Endodermal cell (in vitro differentiated cells): ENCODE measurements around the gene AIP. TPM values are rescaled to one million over a fixed set of nuclear protein-coding genes. Genes with fewer than 3 reads are reported as not detected.

Source experiments
- DNase-seq: peaks from one replicate; pipeline ENCODE4 v3.0.0-alpha.2; 2017
- H3K27ac ChIP-seq: 2 replicates; pipeline ENCODE4 v1.5.1; 2013; ENCODE audit warnings: mild to moderate bottlenecking, low read depth, low read length, moderate library complexity
- H3K27me3 ChIP-seq: 2 replicates; pipeline ENCODE4 v1.6.1; 2013; ENCODE audit warnings: mild to moderate bottlenecking, low read length, moderate library complexity; ENCODE audit not compliant: insufficient read depth, control insufficient read depth, poor library complexity, severe bottlenecking
- H3K36me3 ChIP-seq: 2 replicates; pipeline ENCODE4 v1.7.0; 2013; ENCODE audit warnings: mild to moderate bottlenecking, low read length, moderate library complexity; ENCODE audit not compliant: control insufficient read depth, insufficient read depth
- H3K4me1 ChIP-seq: one replicate; pipeline ENCODE4 v1.7.0; 2013; ENCODE audit warnings: low read length; ENCODE audit not compliant: control insufficient read depth, insufficient read depth
- H3K4me3 ChIP-seq: 2 replicates; pipeline ENCODE4 v1.5.1; 2013; ENCODE audit warnings: mild to moderate bottlenecking, low read length, moderate library complexity
- H3K9ac ChIP-seq: 2 replicates; pipeline ENCODE4 v1.6.1; 2013; ENCODE audit warnings: mild to moderate bottlenecking, low read length, moderate library complexity; ENCODE audit not compliant: poor library complexity, severe bottlenecking; ENCODE audit errors: extremely low read depth
- H3K9me3 ChIP-seq: 2 replicates; pipeline ENCODE4 v1.6.1; 2013; ENCODE audit warnings: mild to moderate bottlenecking, low read length, moderate library complexity; ENCODE audit not compliant: control insufficient read depth
- H3K27ac Mint-ChIP-seq: 2 replicates; pipeline ENCODE4 v1.8.0; 2020; ENCODE audit warnings: mixed read lengths
- H3K27me3 Mint-ChIP-seq: 2 replicates; pipeline ENCODE4 v1.8.0; 2021; ENCODE audit warnings: mild to moderate bottlenecking, mixed read lengths; ENCODE audit not compliant: insufficient read depth
- H3K36me3 Mint-ChIP-seq: 2 replicates; pipeline ENCODE4 v1.8.0; 2020; ENCODE audit warnings: low read depth, mixed read lengths
- H3K4me1 Mint-ChIP-seq: 2 replicates; pipeline ENCODE4 v1.8.0; 2020; ENCODE audit warnings: mixed read lengths
- H3K4me3 Mint-ChIP-seq: 2 replicates; pipeline ENCODE4 v1.8.0; 2020; ENCODE audit warnings: mild to moderate bottlenecking, moderate library complexity, mixed read lengths
- H3K9me3 Mint-ChIP-seq: 2 replicates; pipeline ENCODE4 v1.8.0; 2020; ENCODE audit warnings: mild to moderate bottlenecking, mixed read lengths
- WGBS, 2 experiments: methylation state at CpG; one replicate each; pipeline versions ENCODE4 v1.1.5 to v1.1.7; 2013; ENCODE audit warnings: missing lambda C conversion rate in 2 of 2, mixed read lengths in 1 of 2; ENCODE audit not compliant: insufficient coverage in 1 of 2, insufficient read length in 1 of 2; 5-methylcytosine and 5-hydroxymethylcytosine counted together
- total RNA-seq, 2 donors: library from RNA; stranded (reverse); fragmentation: NEBNext Ultra II Directional in 1 of 2; extraction: Animal tissue kit (Norgen Biotek cat#: 25700) in 1 of 2; gene quantifications; 2 replicates in 1 of 2; 3 replicates in 1 of 2; pipeline ENCODE4 v1.2.1, GENCODE V29; 2021
- TF ChIP-seq, protein P1 (sequence below): fragments of 200-600 bp; sonication (generic); conservative IDR thresholded peaks from 2 replicates; pipeline ENCODE4 v1.5.0; 2021; ENCODE audit warnings: antibody characterized with exemption, mild to moderate bottlenecking

The AIP gene
- total RNA-seq, 2 donors from 2014 or later = 27.6 to 33.8 TPM

DNA sequence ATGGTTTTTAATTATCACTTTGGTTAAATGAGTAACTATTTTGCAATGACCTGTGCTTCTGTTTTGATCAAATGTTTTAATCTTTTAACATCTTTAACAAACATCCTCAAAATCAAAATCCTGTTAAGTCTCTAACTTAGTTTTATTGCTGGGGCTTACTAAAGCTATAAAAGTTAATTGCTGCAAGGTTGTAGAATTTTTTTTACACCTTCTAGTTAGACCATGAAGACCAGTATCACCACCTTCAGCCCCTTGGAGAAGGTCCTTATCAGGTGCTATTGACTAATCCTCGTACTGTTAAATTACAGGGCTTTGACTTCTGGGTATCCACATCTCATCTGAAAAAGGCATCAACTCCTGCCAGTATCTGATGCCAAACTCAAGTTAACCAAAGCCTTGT lies 52.7 kb downstream of the AIP start:
- Histone ChIP-seq H3K9me3 (peaks cover 44% of the 10 kb centered on the region), H3K9ac (no peak overlapping the region), H3K27me3 (no peaks in the 10 kb centered on the region), H3K4me3 (no peak overlapping the region), H3K27ac (no peak overlapping the region), H3K4me1 (no peaks in the 10 kb centered on the region), H3K36me3 (no peaks in the 10 kb centered on the region)
- H3K9me3 Mint-ChIP-seq = peaks cover 65% of the 10 kb centered on the region
- H3K36me3 Mint-ChIP-seq = no peaks in the 10 kb centered on the region
- TF ChIP-seq, protein P1, sequence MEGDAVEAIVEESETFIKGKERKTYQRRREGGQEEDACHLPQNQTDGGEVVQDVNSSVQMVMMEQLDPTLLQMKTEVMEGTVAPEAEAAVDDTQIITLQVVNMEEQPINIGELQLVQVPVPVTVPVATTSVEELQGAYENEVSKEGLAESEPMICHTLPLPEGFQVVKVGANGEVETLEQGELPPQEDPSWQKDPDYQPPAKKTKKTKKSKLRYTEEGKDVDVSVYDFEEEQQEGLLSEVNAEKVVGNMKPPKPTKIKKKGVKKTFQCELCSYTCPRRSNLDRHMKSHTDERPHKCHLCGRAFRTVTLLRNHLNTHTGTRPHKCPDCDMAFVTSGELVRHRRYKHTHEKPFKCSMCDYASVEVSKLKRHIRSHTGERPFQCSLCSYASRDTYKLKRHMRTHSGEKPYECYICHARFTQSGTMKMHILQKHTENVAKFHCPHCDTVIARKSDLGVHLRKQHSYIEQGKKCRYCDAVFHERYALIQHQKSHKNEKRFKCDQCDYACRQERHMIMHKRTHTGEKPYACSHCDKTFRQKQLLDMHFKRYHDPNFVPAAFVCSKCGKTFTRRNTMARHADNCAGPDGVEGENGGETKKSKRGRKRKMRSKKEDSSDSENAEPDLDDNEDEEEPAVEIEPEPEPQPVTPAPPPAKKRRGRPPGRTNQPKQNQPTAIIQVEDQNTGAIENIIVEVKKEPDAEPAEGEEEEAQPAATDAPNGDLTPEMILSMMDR = no peak
- no peaks in the 10 kb centered on the region for H3K4me1 Mint-ChIP-seq
- no peak overlapping the region for H3K4me3 Mint-ChIP-seq
- no peak for DNase-seq
- H3K27me3 Mint-ChIP-seq = peaks cover 6% of the 10 kb centered on the region
- WGBS, 2 experiments = 50 to 77% methylated on average over 1 of the region's 1 CpG
- H3K27ac Mint-ChIP-seq = no peak overlapping the region

DNA sequence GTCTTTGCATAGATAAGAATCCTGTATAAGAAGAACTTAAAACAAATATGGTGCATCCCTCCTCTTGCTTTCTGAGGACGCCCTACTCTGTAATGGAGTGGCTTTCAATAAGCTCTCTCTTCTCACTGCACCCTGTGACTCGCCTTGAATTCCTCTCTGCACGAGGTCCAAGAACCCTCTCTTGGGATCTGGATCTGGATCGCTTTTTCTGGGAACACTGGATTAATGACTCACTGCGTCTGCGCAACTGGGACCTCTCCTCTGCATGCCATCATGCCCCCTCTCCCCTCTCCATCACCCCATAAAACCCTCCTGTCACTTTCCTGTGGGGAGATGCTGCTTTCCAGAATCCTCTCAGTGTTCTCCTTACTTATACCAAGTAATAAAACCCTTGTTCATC lies 55.5 kb downstream of the AIP start:
- Histone ChIP-seq H3K27ac (no peak overlapping the region), H3K9ac (no peak overlapping the region), H3K4me1 (no peaks in the 10 kb centered on the region), H3K36me3 (no peaks in the 10 kb centered on the region), H3K9me3 (peaks cover 35% of the 10 kb centered on the region), H3K4me3 (no peak overlapping the region), H3K27me3 (no peaks in the 10 kb centered on the region)
- no peak for DNase-seq
- no peak overlapping the region for H3K4me3 Mint-ChIP-seq
- no peak overlapping the region for H3K27ac Mint-ChIP-seq
- H3K27me3 Mint-ChIP-seq = peaks cover 4% of the 10 kb centered on the region
- 74 to 87% methylated on average over 3 to 6 of the region's 6 CpGs for WGBS, 2 experiments
- peaks cover 4% of the 10 kb centered on the region for H3K4me1 Mint-ChIP-seq
- peaks cover 51% of the 10 kb centered on the region for H3K9me3 Mint-ChIP-seq
- no peaks in the 10 kb centered on the region for H3K36me3 Mint-ChIP-seq
- TF ChIP-seq, protein P1 = no peak

DNA sequence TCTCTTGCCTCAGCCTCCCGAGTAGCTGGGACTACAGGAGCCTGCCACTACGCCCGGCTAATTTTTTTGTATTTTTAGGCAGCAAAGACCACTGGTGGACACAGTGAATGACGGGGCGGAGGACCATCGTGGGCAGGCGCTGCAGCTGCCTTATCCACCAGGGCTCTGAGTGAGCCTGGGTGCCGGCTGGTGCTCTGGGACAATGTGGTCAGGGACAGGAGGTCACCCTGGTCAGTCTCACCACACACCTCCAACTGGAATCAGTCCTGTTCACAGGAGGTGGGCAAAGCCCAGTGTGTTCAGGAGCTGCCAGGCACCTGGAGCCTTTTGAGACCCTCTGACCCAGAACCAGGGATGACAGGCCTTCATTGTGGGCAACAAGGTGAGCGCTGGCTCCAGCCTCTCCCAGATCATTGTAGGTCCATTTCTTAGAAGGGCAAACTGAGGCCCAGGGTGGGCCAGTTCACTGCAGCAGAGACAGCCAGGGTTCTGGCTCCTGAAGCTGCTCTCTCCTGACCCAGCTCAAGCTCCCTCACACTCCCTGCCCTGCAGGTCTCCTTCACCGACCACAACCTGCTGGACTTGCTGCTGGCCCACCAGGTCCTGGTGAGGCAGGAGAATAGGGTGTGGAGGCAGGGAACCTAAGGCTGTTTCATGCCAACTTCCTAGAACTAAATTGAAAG lies 56.1 kb downstream of the AIP start:
- Mint-ChIP-seq H3K4me3 (no peak overlapping the region), H3K27me3 (peaks cover 4% of the 10 kb centered on the region), H3K27ac (no peak overlapping the region), H3K4me1 (peaks cover 4% of the 10 kb centered on the region), H3K9me3 (peaks cover 45% of the 10 kb centered on the region), H3K36me3 (no peaks in the 10 kb centered on the region)
- Histone ChIP-seq H3K36me3 (no peaks in the 10 kb centered on the region), H3K27me3 (no peaks in the 10 kb centered on the region), H3K27ac (no peak overlapping the region), H3K4me1 (no peaks in the 10 kb centered on the region), H3K4me3 (no peak overlapping the region), H3K9ac (no peak overlapping the region), H3K9me3 (peaks cover 28% of the 10 kb centered on the region)
- TF ChIP-seq, protein P1 = no peak
- DNase-seq = no peak
- 84 to 88% methylated on average over 7 to 10 of the region's 10 CpGs for WGBS, 2 experiments
